GM10248 (cell line): Measurements from ENCODE around the gene DACT1.

Experiments
- CTCF ChIA-PET: fragments of 300-600 bp; sonication (Branson Sonifier 250); formaldehyde crosslinking; extraction: SDS; loops from one replicate; lab custom pipeline; 2021; ENCODE audit warnings: antibody characterized with exemption; lab: Yijun Ruan, JAX
- POLR2A ChIA-PET: fragments of 350-650 bp; sonication (Branson Sonifier 250); formaldehyde crosslinking; extraction: SDS; loops from one replicate; lab custom pipeline; 2020; ENCODE audit warnings: antibody characterized with exemption; lab: Yijun Ruan, JAX
- DNase-seq: peaks from one replicate; pipeline ENCODE4 v3.0.0; 2012; ENCODE audit errors: extremely low spot score
- TF ChIP-seq, protein P1 (sequence below): IDR thresholded peaks from 2 replicates; pipeline ENCODE4 v1.5.1; 2012; ENCODE audit warnings: mild to moderate bottlenecking, low read depth; ENCODE audit errors: extremely low read depth, missing control alignments, control extremely low read depth

DACT1 gene

DNA sequence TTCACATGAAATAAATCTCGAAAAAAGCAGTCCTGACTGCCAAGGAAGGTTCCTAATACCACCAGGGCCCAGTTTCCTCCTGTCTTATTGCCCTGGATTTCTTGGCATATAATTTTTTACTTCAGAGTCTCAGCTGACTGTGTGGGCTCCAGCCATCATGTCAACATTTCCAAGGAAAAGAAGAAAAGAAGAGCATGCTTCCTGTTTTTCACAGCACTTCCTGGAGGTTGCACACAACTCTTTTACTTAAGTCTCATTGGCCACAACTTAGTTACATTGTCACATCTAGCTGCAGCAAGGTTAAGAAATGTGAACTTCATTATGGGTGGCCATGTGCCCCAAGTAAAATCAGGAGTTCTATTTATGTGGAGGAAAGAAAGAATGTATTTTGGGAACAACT is 24.3 kb downstream of the DACT1 start:
- TF ChIP-seq, protein P1, sequence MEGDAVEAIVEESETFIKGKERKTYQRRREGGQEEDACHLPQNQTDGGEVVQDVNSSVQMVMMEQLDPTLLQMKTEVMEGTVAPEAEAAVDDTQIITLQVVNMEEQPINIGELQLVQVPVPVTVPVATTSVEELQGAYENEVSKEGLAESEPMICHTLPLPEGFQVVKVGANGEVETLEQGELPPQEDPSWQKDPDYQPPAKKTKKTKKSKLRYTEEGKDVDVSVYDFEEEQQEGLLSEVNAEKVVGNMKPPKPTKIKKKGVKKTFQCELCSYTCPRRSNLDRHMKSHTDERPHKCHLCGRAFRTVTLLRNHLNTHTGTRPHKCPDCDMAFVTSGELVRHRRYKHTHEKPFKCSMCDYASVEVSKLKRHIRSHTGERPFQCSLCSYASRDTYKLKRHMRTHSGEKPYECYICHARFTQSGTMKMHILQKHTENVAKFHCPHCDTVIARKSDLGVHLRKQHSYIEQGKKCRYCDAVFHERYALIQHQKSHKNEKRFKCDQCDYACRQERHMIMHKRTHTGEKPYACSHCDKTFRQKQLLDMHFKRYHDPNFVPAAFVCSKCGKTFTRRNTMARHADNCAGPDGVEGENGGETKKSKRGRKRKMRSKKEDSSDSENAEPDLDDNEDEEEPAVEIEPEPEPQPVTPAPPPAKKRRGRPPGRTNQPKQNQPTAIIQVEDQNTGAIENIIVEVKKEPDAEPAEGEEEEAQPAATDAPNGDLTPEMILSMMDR, result no peak
- CTCF ChIA-PET, result no interaction called here
- no peak for DNase-seq
- POLR2A ChIA-PET, result no interaction called here

DNA sequence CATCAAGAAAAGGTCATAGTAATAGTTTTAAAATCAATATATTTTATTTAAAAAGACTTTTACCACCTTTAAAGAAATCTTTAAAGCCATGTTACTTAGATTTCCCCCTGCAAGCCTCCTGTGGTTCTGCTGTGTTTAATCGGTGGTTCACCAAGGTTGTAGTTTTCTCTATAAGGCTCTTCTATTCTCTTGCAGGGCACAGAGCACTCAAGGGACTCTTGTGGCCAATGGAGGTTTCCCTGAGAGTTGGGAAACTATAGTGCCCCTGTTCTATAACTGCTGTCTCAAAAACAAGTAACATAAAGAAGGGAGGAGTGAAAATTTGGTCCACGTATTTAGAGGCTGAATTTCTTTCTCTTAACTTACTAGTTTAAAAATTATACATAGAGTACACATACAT is 25.0 kb downstream of the DACT1 start:
- ChIA-PET POLR2A (no interaction called here), CTCF (no interaction called here)
- DNase-seq, result no peak
- TF ChIP-seq, protein P1, result no peak

DNA sequence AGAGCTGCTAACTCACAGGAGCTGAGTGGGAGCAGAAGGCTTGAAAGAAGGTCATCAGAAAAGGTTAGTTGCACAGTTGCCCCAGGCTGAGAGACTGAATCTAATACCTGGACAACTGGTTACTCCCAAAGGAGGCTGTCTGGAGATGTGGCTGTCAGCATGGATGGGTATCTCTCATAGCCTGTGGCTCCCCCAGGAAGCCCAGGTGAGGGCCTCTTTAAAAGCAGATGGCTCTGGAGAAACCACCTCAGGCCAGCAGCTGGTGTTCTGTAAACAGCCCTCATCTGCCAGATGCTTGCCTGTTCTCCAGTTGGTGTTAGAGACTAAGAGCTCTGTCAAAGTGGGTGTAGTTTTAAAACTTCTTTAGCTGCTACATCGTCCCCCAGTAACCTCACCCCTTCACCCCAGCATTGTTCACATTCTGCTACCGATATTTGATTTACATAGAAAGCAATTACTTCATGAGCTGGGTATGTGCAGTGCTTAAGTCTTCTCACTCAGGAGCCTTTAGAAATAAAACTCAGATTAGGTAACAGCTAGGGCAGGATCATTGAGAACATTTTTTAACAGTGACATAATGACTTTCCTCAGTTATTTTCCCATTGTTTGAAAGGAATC is 25.8 kb downstream of the DACT1 start:
- no peak for DNase-seq
- CTCF ChIA-PET, result interaction anchor here (1.0 kb wide), 1 partner anchor 162 kb away, joined by 3 read pairs; no protein-coding TSS in a partner anchor
- TF ChIP-seq, protein P1, result no peak
- POLR2A ChIA-PET, result no interaction called here

DNA sequence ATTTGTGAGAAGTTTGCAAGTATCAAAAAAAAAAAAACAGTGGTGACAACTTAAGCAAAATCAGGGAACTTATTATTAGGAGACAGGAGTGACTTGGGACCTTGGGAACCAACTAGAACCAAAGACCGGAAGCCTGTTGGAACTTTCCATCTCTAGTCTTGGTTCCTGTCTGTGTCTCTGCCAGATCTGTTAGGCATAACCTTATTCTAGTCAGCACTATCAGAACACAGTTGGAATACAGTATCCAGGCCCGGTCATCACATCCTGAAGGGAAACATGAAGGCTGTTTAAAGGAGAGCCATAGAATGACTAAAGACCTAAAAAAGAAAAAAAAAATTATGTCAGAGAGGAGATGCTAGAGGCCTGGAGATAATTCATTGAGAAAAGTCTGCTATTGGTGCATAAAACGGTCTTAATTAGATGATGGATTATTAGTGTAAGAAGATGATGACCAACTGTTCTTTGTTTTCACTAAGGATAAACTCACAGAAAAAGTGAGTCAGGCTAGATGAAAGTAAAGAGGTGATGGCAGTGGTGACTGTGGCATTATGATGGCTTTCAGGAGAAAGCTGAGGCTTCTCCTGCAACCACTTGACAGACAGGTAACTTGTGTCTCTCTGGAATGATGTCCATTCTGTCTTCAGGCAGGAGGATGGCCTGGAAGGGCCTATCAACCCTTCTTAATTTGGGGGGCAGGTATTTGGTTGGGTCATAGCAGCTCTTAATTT is 28.2 kb downstream of the DACT1 start:
- POLR2A ChIA-PET, result no interaction called here
- TF ChIP-seq, protein P1, result no peak
- CTCF ChIA-PET, result interaction anchor here (1.0 to 1.3 kb wide), 2 partner anchors 15 to 165 kb away, joined by 4 read pairs; no protein-coding TSS in a partner anchor
- DNase-seq, result no peak

DNA sequence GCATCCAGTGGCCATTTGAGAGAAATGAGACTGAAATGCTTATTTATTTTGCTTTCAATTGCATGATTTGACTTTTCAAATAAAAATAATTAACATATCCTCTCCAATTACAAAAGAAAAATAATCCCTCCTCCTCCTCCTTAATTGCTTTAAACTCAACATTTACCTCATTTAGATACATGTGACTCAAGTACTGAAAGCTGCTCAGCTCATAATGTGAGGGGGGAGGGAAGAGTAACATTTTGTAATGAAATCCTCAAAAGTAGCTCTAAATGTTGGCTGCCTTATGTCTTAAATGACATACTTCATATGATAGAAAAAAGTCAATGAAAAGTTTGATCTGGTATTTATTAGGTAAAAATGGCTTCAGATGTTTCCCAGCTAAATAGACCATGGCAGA is 29.0 kb downstream of the DACT1 start:
- CTCF ChIA-PET, result no interaction called here
- POLR2A ChIA-PET, result interaction anchor here (0.6 kb wide), 1 partner anchor 17 kb away, joined by 9 read pairs; no protein-coding TSS in a partner anchor

DNA sequence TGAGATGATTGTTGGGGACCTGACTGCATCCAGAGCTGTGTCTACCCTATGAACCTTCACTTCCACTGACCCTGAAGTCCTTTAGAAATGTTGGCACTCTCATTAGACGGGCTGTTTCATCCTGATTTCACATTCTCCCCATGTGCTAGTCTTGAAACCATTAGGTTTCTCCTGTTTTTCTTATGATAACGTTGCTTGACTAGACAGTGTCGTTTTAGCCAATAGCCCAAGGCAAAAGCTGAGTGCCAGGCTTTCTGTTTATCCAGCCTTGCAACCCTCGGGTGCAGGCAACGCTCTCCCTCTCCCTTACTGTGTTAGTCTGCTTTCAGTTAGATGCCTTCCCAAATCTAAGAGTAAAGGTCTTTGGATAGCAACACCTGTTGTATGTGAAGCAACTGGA is 30.1 kb downstream of the DACT1 start:
- CTCF ChIA-PET, result interaction anchor here (1.7 kb wide), 1 partner anchor 12 kb away, joined by 8 read pairs; no protein-coding TSS in a partner anchor
- POLR2A ChIA-PET, result no interaction called here
- DNase-seq, result no peak
- TF ChIP-seq, protein P1, result no peak

More for the DNA sequence above, 29.0 kb downstream of the DACT1 start:
- TF ChIP-seq, protein P1, result no peak
- no peak for DNase-seq
